HepG2 (cell line): Measurements from ENCODE around the gene UNC13D.

Source experiments
- KDM1A ChIP-seq: IDR thresholded peaks from 2 replicates; pipeline ENCODE4 v1.6.1; 2016; ENCODE audit warnings: missing compliant biosample characterization
- NFYC ChIP-seq: IDR thresholded peaks from 2 replicates; pipeline ENCODE4 v1.6.1; 2016; ENCODE audit warnings: missing genetic modification reagents, missing compliant biosample characterization
- RFX5 ChIP-seq: IDR thresholded peaks from 2 replicates; pipeline ENCODE4 v1.6.1; 2011; ENCODE audit warnings: low read depth, low read length, improper control_type of control experiment
- RNF2 ChIP-seq: fragments of 450-650 bp; conservative IDR thresholded peaks from 2 replicates; pipeline ENCODE4 v1.6.1; 2016; ENCODE audit warnings: low read depth
- ZNF232 ChIP-seq: sonication (generic); formaldehyde crosslinking; IDR thresholded peaks from 2 replicates; pipeline ENCODE4 v1.4.0; 2020; ENCODE audit warnings: missing genetic modification reagents, borderline replicate concordance

- TF ChIP-seq NFYC (no peak), ZNF232 (no peak), RFX5 (no peak), RNF2 (no peak), KDM1A (CRISPR knock-in tag) (no peak)
Observed at GRCh38 chr17:75873587-75874322, 29.6 kb upstream of the UNC13D start.
